Hepatocyte (in vitro differentiated cells): ENCODE results near the gene GHITM. TPM values are rescaled to one million over a fixed set of nuclear protein-coding genes. Genes with fewer than 3 reads are reported as not detected.

Source experiments
- DNase-seq: peaks from one replicate; pipeline ENCODE4 v3.0.0-alpha.2; 2016; ENCODE audit warnings: low spot score
- H2AFZ ChIP-seq: fragments of 200-600 bp; sonication (generic); 2 replicates; pipeline ENCODE4 v1.6.0; 2016; ENCODE audit warnings: antibody characterized with exemption, mild to moderate bottlenecking
- H3K27ac ChIP-seq: fragments of 200-600 bp; sonication (generic); 2 replicates; pipeline ENCODE4 v1.5.1; 2016; ENCODE audit warnings: mild to moderate bottlenecking
- H3K27me3 ChIP-seq: fragments of 200-600 bp; sonication (generic); 2 replicates; pipeline ENCODE4 v1.6.1; 2016
- H3K36me3 ChIP-seq: fragments of 200-600 bp; sonication (generic); replicated peaks from 2 replicates; pipeline ENCODE4 v1.5.1; 2016; ENCODE audit warnings: low read depth; ENCODE audit not compliant: insufficient read depth
- H3K4me1 ChIP-seq: fragments of 200-600 bp; sonication (generic); 2 replicates; pipeline ENCODE4 v1.5.1; 2016; ENCODE audit warnings: mild to moderate bottlenecking, moderate library complexity; ENCODE audit not compliant: insufficient read depth
- H3K4me2 ChIP-seq: fragments of 200-600 bp; sonication (generic); 2 replicates; pipeline ENCODE4 v1.6.0; 2016
- H3K4me3 ChIP-seq: fragments of 200-600 bp; sonication (generic); 2 replicates; pipeline ENCODE4 v1.5.1; 2016; ENCODE audit warnings: mild to moderate bottlenecking
- H3K79me2 ChIP-seq: fragments of 200-600 bp; sonication (generic); 2 replicates; pipeline ENCODE4 v1.6.0; 2017; ENCODE audit warnings: mild to moderate bottlenecking
- H3K9me2 ChIP-seq: fragments of 200-600 bp; sonication (generic); replicated peaks from 2 replicates; pipeline ENCODE4 v1.6.0; 2017; ENCODE audit warnings: mild to moderate bottlenecking; ENCODE audit not compliant: insufficient read depth
- H3K9me3 ChIP-seq: fragments of 200-600 bp; sonication (generic); 2 replicates; pipeline ENCODE4 v1.5.1; 2016; ENCODE audit warnings: low read depth, mild to moderate bottlenecking
- H4K20me1 ChIP-seq: fragments of 200-600 bp; sonication (generic); 2 replicates; pipeline ENCODE4 v1.6.0; 2016; ENCODE audit warnings: mild to moderate bottlenecking; ENCODE audit not compliant: insufficient read depth, poor library complexity, severe bottlenecking
- CTCF ChIP-seq: fragments of 200-600 bp; sonication (generic); IDR thresholded peaks from 2 replicates; pipeline ENCODE4 v1.5.1; 2016; ENCODE audit warnings: antibody characterized with exemption, mild to moderate bottlenecking; ENCODE audit not compliant: poor library complexity
- EZH2 ChIP-seq: fragments of 200-600 bp; sonication (generic); IDR thresholded peaks from 2 replicates; pipeline ENCODE4 v1.6.1; 2016; ENCODE audit warnings: antibody characterized with exemption, mild to moderate bottlenecking, borderline replicate concordance
- EZH2phosphoT487 ChIP-seq: fragments of 200-600 bp; sonication (generic); IDR thresholded peaks from one replicate; pipeline ENCODE4 v1.6.1; 2018; ENCODE audit warnings: antibody characterized with exemption, mild to moderate bottlenecking, low read depth, moderate library complexity; ENCODE audit not compliant: unreplicated experiment, severe bottlenecking
- WGBS: methylation state at CpG from one replicate; pipeline ENCODE4 v1.1.6; 2016; ENCODE audit warnings: low lambda C conversion rate; ENCODE audit errors: missing lambda C conversion rate; 5-methylcytosine and 5-hydroxymethylcytosine counted together
- polyA plus RNA-seq: library from polyadenylated mRNA; unstranded; fragments of >200 nt; fragmentation: Nextera tagmentation; extraction: Ambion mirVana; gene quantifications from 2 replicates; pipeline ENCODE4 v1.2.1, GENCODE V29; 2016
- total RNA-seq: library from RNA; depleted of rRNA; stranded (reverse); fragments of >200 nt; gene quantifications from 2 replicates; pipeline ENCODE4 v1.2.3, GENCODE V29; 2014

GHITM gene
- total and polyA plus RNA-seq, 2 experiments from 2014 or later, result 215 to 273 TPM

GRCh38 chr10:84196941-84197340, 57.6 kb downstream of the GHITM start:
- no peak for DNase-seq
- Histone ChIP-seq H3K36me3 (no peaks in the 10 kb centered on the region), H3K79me2 (no peaks in the 10 kb centered on the region), H2AFZ (no peak overlapping the region), H3K4me2 (no peak overlapping the region), H3K27ac (no peak overlapping the region), H4K20me1 (no peaks in the 10 kb centered on the region), H3K4me1 (no peaks in the 10 kb centered on the region), H3K9me2 (no peaks in the 10 kb centered on the region), H3K27me3 (peaks cover 61% of the 10 kb centered on the region), H3K4me3 (no peak overlapping the region), H3K9me3 (no peaks in the 10 kb centered on the region)
- WGBS, result 87% methylated on average over 5 of the region's 5 CpGs
- no peak for TF ChIP-seq CTCF
- TF ChIP-seq EZH2, result no peak
- no peak for TF ChIP-seq EZH2phosphoT487

GRCh38 chr10:84197643-84198042, 58.3 kb downstream of the GHITM start:
- Histone ChIP-seq H3K36me3 (no peaks in the 10 kb centered on the region), H3K4me1 (no peaks in the 10 kb centered on the region), H2AFZ (no peak overlapping the region), H3K79me2 (no peaks in the 10 kb centered on the region), H3K9me3 (no peaks in the 10 kb centered on the region), H3K27me3 (peaks cover 56% of the 10 kb centered on the region), H3K9me2 (no peaks in the 10 kb centered on the region), H3K4me2 (no peak overlapping the region), H4K20me1 (no peaks in the 10 kb centered on the region), H3K27ac (no peak overlapping the region), H3K4me3 (no peak overlapping the region)
- 91% methylated on average over 5 of the region's 5 CpGs for WGBS
- no peak for TF ChIP-seq EZH2
- TF ChIP-seq EZH2phosphoT487, result no peak
- no peak for TF ChIP-seq CTCF
- DNase-seq, result no peak

- H3K4me2 ChIP-seq, result no peak overlapping the region
- no peak overlapping the region for H3K4me3 ChIP-seq
- DNase-seq, result no peak
- WGBS, result 87% methylated on average over 7 of the region's 7 CpGs
- peaks cover 49% of the 10 kb centered on the region for H3K27me3 ChIP-seq
- no peaks in the 10 kb centered on the region for H3K4me1 ChIP-seq
- no peaks in the 10 kb centered on the region for H3K9me3 ChIP-seq
- H3K9me2 ChIP-seq, result no peaks in the 10 kb centered on the region
- H2AFZ ChIP-seq, result no peak overlapping the region
- no peaks in the 10 kb centered on the region for H3K36me3 ChIP-seq
- no peak overlapping the region for H3K27ac ChIP-seq
- no peaks in the 10 kb centered on the region for H3K79me2 ChIP-seq
- TF ChIP-seq EZH2phosphoT487 (no peak), EZH2 (no peak), CTCF (no peak)
- no peaks in the 10 kb centered on the region for H4K20me1 ChIP-seq
Observed at GRCh38 chr10:84198206-84198915, 59.1 kb downstream of the GHITM start.
